ENCODE measurements around the gene HAO2. TPM values are rescaled to one million over a fixed set of nuclear protein-coding genes. Genes with fewer than 3 reads are reported as not detected.

Gene HAO2
- total RNA-seq, 1 experiment from 2014 or later: not detected

- intact Hi-C loops (cut with micrococcal nuclease; ENCODE audit: unreplicated experiment): no loop called here
- CTCF ChIA-PET: no interaction called here
- H3K9me3 Mint-ChIP-seq (ENCODE audit: low read depth, unreplicated experiment): no peaks in the 10 kb centered on the region
- no peaks in the 10 kb centered on the region for H3K36me3 Mint-ChIP-seq (ENCODE audit: insufficient read depth, unreplicated experiment)
- H3K27me3 Mint-ChIP-seq (ENCODE audit: unreplicated experiment): no peaks in the 10 kb centered on the region
- H3K4me3 Mint-ChIP-seq (ENCODE audit: low read depth, unreplicated experiment): no peak overlapping the region
- no peak overlapping the region for H3K27ac Mint-ChIP-seq (ENCODE audit: unreplicated experiment)
- no peak for DNase-seq
- no TSS peak for BruUV-seq (replicated peaks)
- no peaks in the 10 kb centered on the region for H3K4me1 Mint-ChIP-seq (ENCODE audit: low read depth, unreplicated experiment)
- no peak for TF ChIP-seq CTCF (IDR thresholded peaks at IDR 0.05; ENCODE audit: unreplicated experiment)
Observed at GRCh38 chr1:119387858-119388257, 19.3 kb downstream of the HAO2 start.

- TF ChIP-seq CTCF (IDR thresholded peaks at IDR 0.05; ENCODE audit: unreplicated experiment): no peak
- H3K4me1 Mint-ChIP-seq (ENCODE audit: low read depth, unreplicated experiment): no peaks in the 10 kb centered on the region
- H3K27ac Mint-ChIP-seq (ENCODE audit: unreplicated experiment): no peak overlapping the region
- no peaks in the 10 kb centered on the region for H3K27me3 Mint-ChIP-seq (ENCODE audit: unreplicated experiment)
- CTCF ChIA-PET: no interaction called here
- no TSS peak for BruUV-seq (replicated peaks)
- intact Hi-C loops (cut with micrococcal nuclease; ENCODE audit: unreplicated experiment): no loop called here
- H3K4me3 Mint-ChIP-seq (ENCODE audit: low read depth, unreplicated experiment): no peak overlapping the region
- DNase-seq: no peak
- H3K36me3 Mint-ChIP-seq (ENCODE audit: insufficient read depth, unreplicated experiment): no peaks in the 10 kb centered on the region
- H3K9me3 Mint-ChIP-seq (ENCODE audit: low read depth, unreplicated experiment): no peaks in the 10 kb centered on the region
Observed at GRCh38 chr1:119388450-119388849, 19.9 kb downstream of the HAO2 start.

GRCh38 chr1:119390526-119390925 lies 21.9 kb downstream of the HAO2 start:
- TF ChIP-seq CTCF (IDR thresholded peaks at IDR 0.05; ENCODE audit: unreplicated experiment): no peak
- Mint-ChIP-seq H3K27ac (ENCODE audit: unreplicated experiment) (no peak overlapping the region), H3K27me3 (ENCODE audit: unreplicated experiment) (no peaks in the 10 kb centered on the region), H3K4me3 (ENCODE audit: low read depth, unreplicated experiment) (no peak overlapping the region), H3K36me3 (ENCODE audit: insufficient read depth, unreplicated experiment) (no peaks in the 10 kb centered on the region), H3K4me1 (ENCODE audit: low read depth, unreplicated experiment) (no peaks in the 10 kb centered on the region), H3K9me3 (ENCODE audit: low read depth, unreplicated experiment) (no peaks in the 10 kb centered on the region)
- CTCF ChIA-PET: no interaction called here
- DNase-seq: no peak
- intact Hi-C loops (cut with micrococcal nuclease; ENCODE audit: unreplicated experiment): no loop called here
- BruUV-seq (replicated peaks): no TSS peak

GRCh38 chr1:119391749-119392148 lies 23.2 kb downstream of the HAO2 start:
- no peak overlapping the region for H3K27ac Mint-ChIP-seq (ENCODE audit: unreplicated experiment)
- intact Hi-C loops (cut with micrococcal nuclease; ENCODE audit: unreplicated experiment): no loop called here

More at GRCh38 chr1:119391749-119392148, 23.2 kb downstream of the HAO2 start:
- no peak for DNase-seq
- H3K4me3 Mint-ChIP-seq (ENCODE audit: low read depth, unreplicated experiment): no peak overlapping the region
- no peaks in the 10 kb centered on the region for H3K9me3 Mint-ChIP-seq (ENCODE audit: low read depth, unreplicated experiment)
- TF ChIP-seq CTCF (IDR thresholded peaks at IDR 0.05; ENCODE audit: unreplicated experiment): no peak
- no TSS peak for BruUV-seq (replicated peaks)
- H3K27me3 Mint-ChIP-seq (ENCODE audit: unreplicated experiment): no peaks in the 10 kb centered on the region
- no peaks in the 10 kb centered on the region for H3K4me1 Mint-ChIP-seq (ENCODE audit: low read depth, unreplicated experiment)
- CTCF ChIA-PET: no interaction called here
- no peaks in the 10 kb centered on the region for H3K36me3 Mint-ChIP-seq (ENCODE audit: insufficient read depth, unreplicated experiment)

All from Calu3 (cell line).